ENCODE measurements around the gene CD300LB.
"Not testable (repeated sequence)": the region's sequence is repeated elsewhere in the genome, so short reads cannot be mapped to it uniquely, and the experiment has no call there.

The CD300LB gene

DNA sequence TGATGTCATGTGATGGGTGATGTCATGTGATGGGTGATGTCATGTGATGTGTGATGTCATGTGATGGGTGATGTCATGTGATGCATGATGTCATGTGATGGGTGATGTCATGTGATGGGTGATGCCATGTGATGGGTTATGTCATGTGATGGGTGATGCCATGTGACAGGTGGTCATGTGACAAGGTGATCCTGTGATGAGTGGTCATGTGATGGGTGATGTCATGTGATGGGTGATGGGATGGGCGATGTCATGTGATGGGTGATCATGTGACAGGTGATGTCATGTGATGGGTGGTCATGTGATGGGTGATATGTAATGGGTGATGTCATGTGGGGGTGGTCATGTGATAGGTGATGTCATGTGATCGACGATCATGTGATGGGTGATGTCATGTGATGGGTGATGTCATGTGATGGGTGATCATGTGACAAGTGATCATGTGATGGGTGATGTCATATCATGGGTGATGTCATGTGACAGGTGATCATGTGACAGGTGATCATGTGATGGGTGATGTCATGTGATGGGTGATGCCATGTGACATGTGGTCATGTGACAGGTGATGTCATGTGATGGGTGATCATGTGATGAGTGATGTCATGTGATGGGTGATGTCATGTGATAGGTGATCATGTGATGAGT is 17.2 kb downstream of the CD300LB start:
- peak; percentile 23 for DNase-seq (ENCODE audit: extremely low spot score)

DNA sequence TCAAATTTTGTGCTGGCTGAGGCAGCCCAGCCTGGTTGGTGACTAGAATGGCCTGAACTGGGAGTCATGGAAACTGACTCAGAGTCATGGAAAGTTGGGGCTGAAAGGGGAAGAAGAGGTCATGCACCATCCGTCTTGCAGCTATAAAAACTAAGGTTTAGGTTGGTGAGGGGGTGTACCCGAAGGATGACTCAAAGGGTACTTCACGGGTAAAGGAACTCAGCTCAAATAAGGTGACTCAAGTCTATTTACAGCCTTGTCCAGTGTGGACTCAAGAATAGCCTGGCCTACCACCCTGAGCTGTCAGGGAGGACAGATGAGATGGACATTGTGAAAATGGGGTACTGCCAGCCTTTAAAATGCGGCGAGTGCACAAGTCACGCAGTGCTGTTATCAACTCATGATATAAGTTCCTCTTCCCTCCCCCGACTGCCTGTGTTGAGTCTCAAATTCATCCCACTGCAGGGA is 18.6 kb downstream of the CD300LB start:
- TF ChIP-seq TARDBP (IDR thresholded peaks at IDR 0.05) (no peak), L3MBTL2 (conservative IDR thresholded peaks at IDR 0.05) (no peak), ARNT (IDR thresholded peaks at IDR 0.05) (no peak), ZNF384 (IDR thresholded peaks at IDR 0.05) (no peak), ELF4 (IDR thresholded peaks at IDR 0.05) (no peak), SUZ12 (IDR thresholded peaks at IDR 0.05) (no peak), HDGF (IDR thresholded peaks at IDR 0.05; ENCODE audit: borderline replicate concordance) (no peak), FOXK2 (IDR thresholded peaks at IDR 0.05) (no peak)
- POLR2A ChIA-PET, result no interaction called here
- CTCF ChIA-PET, result interaction anchor here (0.6 kb wide), 1 partner anchor 215 kb away, joined by 3 read pairs; no protein-coding TSS in a partner anchor
- no peak for DNase-seq (ENCODE audit: extremely low spot score)

More for the DNA sequence above, 17.2 kb downstream of the CD300LB start:
- ChIA-PET POLR2A (no interaction called here), CTCF (interaction anchor here (0.6 kb wide), 1 partner anchor 76 kb away, joined by 4 read pairs; no protein-coding TSS in a partner anchor)
- no peak for TF ChIP-seq LEF1 (IDR thresholded peaks at IDR 0.05; ENCODE audit: borderline replicate concordance)
- no peak for TF ChIP-seq FOXA1 (IDR thresholded peaks at IDR 0.05)
- TF ChIP-seq FOXK2 (IDR thresholded peaks at IDR 0.05), result no peak; the same call in 1 of the 2 replicates
- peak; percentile 44 for TF ChIP-seq ELF4 (IDR thresholded peaks at IDR 0.05)
- TF ChIP-seq L3MBTL2 (conservative IDR thresholded peaks at IDR 0.05), result peak; percentile 64
- TF ChIP-seq ZNF384 (IDR thresholded peaks at IDR 0.05), result 0 out of 2 replicates have a peak, but pooled peaks have one; percentile 13
- TF ChIP-seq PKNOX1 (IDR thresholded peaks at IDR 0.05), result peak; percentile 87
- TF ChIP-seq FOXM1 (IDR thresholded peaks at IDR 0.05; ENCODE audit: borderline replicate concordance), result peak; percentile 33; the same call in 1 of the 2 replicates
- no peak for TF ChIP-seq HDGF (IDR thresholded peaks at IDR 0.05; ENCODE audit: borderline replicate concordance)
- peak; percentile 52 for TF ChIP-seq NFRKB (IDR thresholded peaks at IDR 0.05)
- no peak for TF ChIP-seq SUZ12 (IDR thresholded peaks at IDR 0.05)
- TF ChIP-seq TARDBP (IDR thresholded peaks at IDR 0.05), result peak; percentile 99
- TF ChIP-seq CTBP1 (IDR thresholded peaks at IDR 0.05; ENCODE audit: borderline replicate concordance), result peak; percentile 84
- TF ChIP-seq ARNT (IDR thresholded peaks at IDR 0.05), result 0 out of 2 replicates have a peak, but pooled peaks have one; percentile 10
- TF ChIP-seq BHLHE40 (IDR thresholded peaks at IDR 0.05; ENCODE audit: borderline replicate concordance), result no peak
- TF ChIP-seq SP1 (IDR thresholded peaks at IDR 0.05), result no peak; the same call in 1 of the 2 replicates

DNA sequence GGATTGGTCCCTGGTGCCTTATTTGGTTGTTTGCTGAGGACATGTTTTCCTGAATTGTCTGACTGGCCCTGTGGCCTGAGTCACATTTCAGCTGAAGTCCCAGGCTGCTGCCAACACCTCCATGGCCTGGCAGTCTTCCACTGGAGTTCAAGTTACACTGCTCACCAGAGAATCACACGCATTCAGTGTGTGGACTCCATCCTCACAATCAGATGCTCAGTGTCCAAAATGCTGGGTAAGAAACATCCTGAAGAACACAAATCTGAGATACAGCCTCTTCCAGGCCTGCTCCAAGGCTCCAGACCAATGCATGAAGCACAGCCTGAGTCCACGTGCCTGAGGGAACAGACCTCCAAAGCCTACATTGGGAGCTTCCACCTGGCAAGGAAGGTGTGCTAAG is 19.2 kb downstream of the CD300LB start:
- no peak for DNase-seq (ENCODE audit: extremely low spot score)
- CTCF ChIA-PET, result interaction anchor here (0.6 kb wide), 1 partner anchor 215 kb away, joined by 3 read pairs; no protein-coding TSS in a partner anchor

DNA sequence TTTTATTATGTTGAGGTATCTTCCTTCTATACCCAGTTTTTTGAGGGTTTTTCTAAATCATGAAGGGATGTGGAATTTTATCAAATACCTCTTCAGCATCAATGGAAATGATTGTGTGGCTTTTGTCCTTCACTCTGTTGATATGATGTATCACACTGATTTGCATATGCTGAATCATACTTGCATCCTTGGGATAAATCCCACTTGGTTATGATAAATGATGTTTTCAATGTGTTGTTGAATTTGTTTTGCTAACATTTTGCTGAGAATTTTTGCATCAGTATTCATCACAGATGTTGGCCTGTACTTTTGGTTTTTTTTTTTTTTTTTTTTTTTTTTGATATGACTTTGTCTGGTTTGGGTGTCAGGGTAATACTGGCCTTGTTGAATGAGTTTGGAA is 23.1 kb downstream of the CD300LB start:
- DNase-seq (ENCODE audit: extremely low spot score), result no peak
- POLR2A ChIA-PET, result no interaction called here
- CTCF ChIA-PET, result no interaction called here
- no peak for TF ChIP-seq FOXM1 (IDR thresholded peaks at IDR 0.05; ENCODE audit: borderline replicate concordance)
- TF ChIP-seq SUZ12 (IDR thresholded peaks at IDR 0.05), result no peak
- TF ChIP-seq FOXK2 (IDR thresholded peaks at IDR 0.05), result no peak
- TF ChIP-seq PKNOX1 (IDR thresholded peaks at IDR 0.05), result no peak
- no peak for TF ChIP-seq LEF1 (IDR thresholded peaks at IDR 0.05; ENCODE audit: borderline replicate concordance)
- no peak for TF ChIP-seq FOXA1 (IDR thresholded peaks at IDR 0.05)
- no peak for TF ChIP-seq HDGF (IDR thresholded peaks at IDR 0.05; ENCODE audit: borderline replicate concordance)
- TF ChIP-seq ZNF384 (IDR thresholded peaks at IDR 0.05), result no peak
- no peak for TF ChIP-seq ARNT (IDR thresholded peaks at IDR 0.05)
- no peak for TF ChIP-seq L3MBTL2 (conservative IDR thresholded peaks at IDR 0.05)
- TF ChIP-seq NFRKB (IDR thresholded peaks at IDR 0.05), result no peak
- no peak for TF ChIP-seq TARDBP (IDR thresholded peaks at IDR 0.05)
- no peak for TF ChIP-seq ELF4 (IDR thresholded peaks at IDR 0.05)
- no peak for TF ChIP-seq SP1 (IDR thresholded peaks at IDR 0.05)
- no peak for TF ChIP-seq BHLHE40 (IDR thresholded peaks at IDR 0.05; ENCODE audit: borderline replicate concordance)
- no peak for TF ChIP-seq CTBP1 (IDR thresholded peaks at IDR 0.05; ENCODE audit: borderline replicate concordance)

More for the DNA sequence above, 19.2 kb downstream of the CD300LB start:
- TF ChIP-seq CTBP1 (IDR thresholded peaks at IDR 0.05; ENCODE audit: borderline replicate concordance), result no peak
- no peak for TF ChIP-seq SUZ12 (IDR thresholded peaks at IDR 0.05)
- no peak for TF ChIP-seq LEF1 (IDR thresholded peaks at IDR 0.05; ENCODE audit: borderline replicate concordance)
- no peak for TF ChIP-seq FOXA1 (IDR thresholded peaks at IDR 0.05)
- no peak for TF ChIP-seq ZNF384 (IDR thresholded peaks at IDR 0.05)
- POLR2A ChIA-PET, result no interaction called here

DNA sequence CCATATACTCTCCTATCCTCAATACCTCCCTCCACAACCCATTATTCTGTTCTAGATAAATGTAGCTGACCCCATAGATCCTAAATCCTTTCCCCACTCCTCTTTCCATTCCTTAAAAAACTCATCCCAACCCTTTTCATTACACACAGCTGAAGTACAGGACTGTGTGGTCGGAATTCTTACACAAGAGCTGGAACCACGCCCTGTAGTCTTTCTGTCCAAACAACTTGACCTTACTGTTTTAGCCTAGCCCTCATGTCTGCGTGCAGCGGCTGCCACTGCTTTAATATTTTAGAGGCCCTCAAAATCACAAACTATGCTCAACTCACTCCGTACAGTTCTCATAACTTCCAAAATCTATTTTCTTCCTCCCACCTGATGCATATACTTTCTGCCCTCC is 27.3 kb downstream of the CD300LB start:
- CTCF ChIA-PET; POLR2A ChIA-PET; DNase-seq (ENCODE audit: extremely low spot score): not testable (repeated sequence)

DNA sequence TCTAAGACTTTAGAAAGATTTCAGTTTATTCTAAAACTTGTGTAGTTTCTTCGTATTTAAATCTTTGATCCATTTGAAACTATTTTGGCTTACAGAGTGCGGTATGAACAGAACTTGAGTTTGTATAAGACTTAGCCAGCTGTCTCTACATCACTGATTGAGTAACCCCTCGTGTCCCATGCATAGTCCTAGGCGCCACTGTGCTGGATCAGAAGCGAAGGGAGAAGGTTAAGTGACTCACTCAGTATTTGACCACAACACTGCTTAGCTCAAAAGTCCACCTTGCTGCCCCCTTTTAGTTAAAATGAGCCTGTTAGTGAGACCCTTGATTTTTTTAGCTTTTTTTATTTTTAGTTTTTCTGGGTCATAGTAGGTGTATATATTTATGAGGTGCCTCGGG is 28.4 kb downstream of the CD300LB start:
- no peak for DNase-seq (ENCODE audit: extremely low spot score)
- TF ChIP-seq ZNF384 (IDR thresholded peaks at IDR 0.05) (no peak), BHLHE40 (IDR thresholded peaks at IDR 0.05; ENCODE audit: borderline replicate concordance) (no peak), TARDBP (IDR thresholded peaks at IDR 0.05) (no peak), LEF1 (IDR thresholded peaks at IDR 0.05; ENCODE audit: borderline replicate concordance) (no peak), SUZ12 (IDR thresholded peaks at IDR 0.05) (no peak), FOXK2 (IDR thresholded peaks at IDR 0.05) (no peak), L3MBTL2 (conservative IDR thresholded peaks at IDR 0.05) (no peak), SP1 (IDR thresholded peaks at IDR 0.05) (no peak), FOXM1 (IDR thresholded peaks at IDR 0.05; ENCODE audit: borderline replicate concordance) (no peak), HDGF (IDR thresholded peaks at IDR 0.05; ENCODE audit: borderline replicate concordance) (no peak), ARNT (IDR thresholded peaks at IDR 0.05) (no peak), CTBP1 (IDR thresholded peaks at IDR 0.05; ENCODE audit: borderline replicate concordance) (no peak), ELF4 (IDR thresholded peaks at IDR 0.05) (no peak), NFRKB (IDR thresholded peaks at IDR 0.05) (no peak), PKNOX1 (IDR thresholded peaks at IDR 0.05) (no peak), FOXA1 (IDR thresholded peaks at IDR 0.05) (no peak)
- ChIA-PET POLR2A (no interaction called here), CTCF (no interaction called here)

Measured in HEK293T (cell line).